Erythroblast (primary cell): Measurements from ENCODE around the gene FOXJ3.

Experiments
- DNase-seq, 2 experiments: peaks; one replicate each; lab custom pipeline; 2025; lab: John Stamatoyannopoulos, UW
- GATA1 ChIP-seq: IDR thresholded peaks from 2 replicates; pipeline ENCODE4 v1.6.1; 2011; ENCODE audit warnings: low read depth, mild to moderate bottlenecking, control low read depth, low read length, moderate library complexity
- POLR2A ChIP-seq: IDR thresholded peaks from 2 replicates; pipeline ENCODE4 v1.6.1; 2011; ENCODE audit warnings: mild to moderate bottlenecking, low read length

Gene FOXJ3

GRCh38 chr1:42264511-42265190, 70.4 kb downstream of the FOXJ3 start:
- TF ChIP-seq POLR2A: peak; percentile 33
- no peak for TF ChIP-seq GATA1
- DNase-seq: peak; percentile 62 to 80

- no peak for DNase-seq
- no peak for TF ChIP-seq GATA1
- TF ChIP-seq POLR2A: no peak
These were observed 72.0 kb downstream of the FOXJ3 start for GRCh38 chr1:42263019-42263418.

GRCh38 chr1:42260376-42261070, 74.5 kb downstream of the FOXJ3 start:
- TF ChIP-seq POLR2A (no peak), GATA1 (no peak)
- no peak for DNase-seq

GRCh38 chr1:42259739-42260064, 75.3 kb downstream of the FOXJ3 start:
- DNase-seq: peak in 1 of 2 experiments; percentile 25
- no peak for TF ChIP-seq GATA1
- no peak for TF ChIP-seq POLR2A

GRCh38 chr1:42259059-42259738, 75.8 kb downstream of the FOXJ3 start:
- peak; percentile 25 to 40 for DNase-seq

GRCh38 chr1:42258218-42258617, 76.8 kb downstream of the FOXJ3 start:
- DNase-seq: no peak
- TF ChIP-seq GATA1 (no peak), POLR2A (no peak)

More at GRCh38 chr1:42259059-42259738, 75.8 kb downstream of the FOXJ3 start:
- TF ChIP-seq POLR2A (no peak), GATA1 (no peak)

- no peak for DNase-seq
- TF ChIP-seq GATA1 (no peak), POLR2A (no peak)
These were observed 84.0 kb downstream of the FOXJ3 start for GRCh38 chr1:42251042-42251441.

GRCh38 chr1:42250164-42250563, 84.9 kb downstream of the FOXJ3 start:
- TF ChIP-seq GATA1 (no peak), POLR2A (no peak)

GRCh38 chr1:42240966-42241755, 93.9 kb downstream of the FOXJ3 start:
- no peak for TF ChIP-seq GATA1
- TF ChIP-seq POLR2A: no peak
- DNase-seq: no peak

More at GRCh38 chr1:42250164-42250563, 84.9 kb downstream of the FOXJ3 start:
- no peak for DNase-seq

- TF ChIP-seq GATA1: no peak
- DNase-seq: no peak
These were observed 95.5 kb downstream of the FOXJ3 start for GRCh38 chr1:42239555-42239954.

GRCh38 chr1:42239041-42239440, 96.0 kb downstream of the FOXJ3 start:
- TF ChIP-seq POLR2A: no peak
- no peak for TF ChIP-seq GATA1
- no peak for DNase-seq

GRCh38 chr1:42231253-42231652, 103.8 kb downstream of the FOXJ3 start:
- TF ChIP-seq POLR2A: no peak
- no peak for TF ChIP-seq GATA1
- DNase-seq: no peak

- no peak for DNase-seq
- no peak for TF ChIP-seq GATA1
- no peak for TF ChIP-seq POLR2A
These were observed 106.1 kb downstream of the FOXJ3 start for GRCh38 chr1:42228938-42229337.
